ENCODE data around the gene CACNB2. TPM values are rescaled to one million over a fixed set of nuclear protein-coding genes. Genes with fewer than 3 reads are reported as not detected.

CACNB2 gene
- polyA plus RNA-seq, 3 donors: 3.1 to 3.6 (median 3.3) TPM

GRCh38 chr10:18224626-18225445, 84.6 kb downstream of the CACNB2 start:
- DNase-seq (ENCODE audit: low read depth in 3 of 3, low spot score in 2 of 3): no peak

- no peak for DNase-seq (ENCODE audit: low read depth in 3 of 3, low spot score in 2 of 3)
Observed at GRCh38 chr10:18226336-18226735, 86.1 kb downstream of the CACNB2 start.

GRCh38 chr10:18229826-18230225, 89.6 kb downstream of the CACNB2 start:
- DNase-seq (ENCODE audit: low read depth in 3 of 3, low spot score in 2 of 3): no peak

GRCh38 chr10:18230794-18231193, 90.6 kb downstream of the CACNB2 start:
- no peak for DNase-seq (ENCODE audit: low read depth in 3 of 3, low spot score in 2 of 3)

GRCh38 chr10:18231480-18231879, 91.3 kb downstream of the CACNB2 start:
- DNase-seq (ENCODE audit: low read depth in 3 of 3, low spot score in 2 of 3): no peak

GRCh38 chr10:18233775-18234174, 93.6 kb downstream of the CACNB2 start:
- no peak for DNase-seq (ENCODE audit: low read depth in 3 of 3, low spot score in 2 of 3)

- no peak for DNase-seq (ENCODE audit: low read depth in 3 of 3, low spot score in 2 of 3)
Observed at GRCh38 chr10:18235477-18235876, 95.3 kb downstream of the CACNB2 start.

- DNase-seq (ENCODE audit: low read depth in 3 of 3, low spot score in 2 of 3): no peak
Observed at GRCh38 chr10:18236756-18237155, 96.5 kb downstream of the CACNB2 start.

GRCh38 chr10:18238870-18239485, 98.8 kb downstream of the CACNB2 start:
- no peak for DNase-seq (ENCODE audit: low read depth in 3 of 3, low spot score in 2 of 3)

- DNase-seq (ENCODE audit: low read depth in 3 of 3, low spot score in 2 of 3): no peak
Observed at GRCh38 chr10:18240185-18240882, 100.1 kb downstream of the CACNB2 start.

- DNase-seq (ENCODE audit: low read depth in 3 of 3, low spot score in 2 of 3): no peak
Observed at GRCh38 chr10:18246967-18247366, 106.7 kb downstream of the CACNB2 start.

- DNase-seq (ENCODE audit: low read depth in 3 of 3, low spot score in 2 of 3): no peak
Observed at GRCh38 chr10:18252086-18252485, 111.9 kb downstream of the CACNB2 start.

GRCh38 chr10:18254086-18254485, 113.9 kb downstream of the CACNB2 start:
- DNase-seq (ENCODE audit: low read depth in 3 of 3, low spot score in 2 of 3): no peak

- DNase-seq (ENCODE audit: low read depth in 3 of 3, low spot score in 2 of 3): no peak
Observed at GRCh38 chr10:18254692-18255091, 114.5 kb downstream of the CACNB2 start.

- peak in 1 of 3 donors; percentile 15 for DNase-seq (ENCODE audit: low read depth in 3 of 3, low spot score in 2 of 3)
Observed at GRCh38 chr10:18260310-18260922, 120.2 kb downstream of the CACNB2 start.

GRCh38 chr10:18261063-18261610, 120.9 kb downstream of the CACNB2 start:
- DNase-seq (ENCODE audit: low read depth in 3 of 3, low spot score in 2 of 3): no peak

GRCh38 chr10:18261768-18262231, 121.6 kb downstream of the CACNB2 start:
- DNase-seq (ENCODE audit: low read depth in 3 of 3, low spot score in 2 of 3): no peak

GRCh38 chr10:18264466-18265050, 124.3 kb downstream of the CACNB2 start:
- DNase-seq (ENCODE audit: low read depth in 3 of 3, low spot score in 2 of 3): no peak

- no peak for DNase-seq (ENCODE audit: low read depth in 3 of 3, low spot score in 2 of 3)
Observed at GRCh38 chr10:18268005-18268404, 127.8 kb downstream of the CACNB2 start.

- DNase-seq (ENCODE audit: low read depth in 3 of 3, low spot score in 2 of 3): no peak
Observed at GRCh38 chr10:18271491-18271890, 131.3 kb downstream of the CACNB2 start.

Measured in right renal cortex interstitium (tissue), 3 donors.